ENCODE data around the gene LRFN3.

DNA sequence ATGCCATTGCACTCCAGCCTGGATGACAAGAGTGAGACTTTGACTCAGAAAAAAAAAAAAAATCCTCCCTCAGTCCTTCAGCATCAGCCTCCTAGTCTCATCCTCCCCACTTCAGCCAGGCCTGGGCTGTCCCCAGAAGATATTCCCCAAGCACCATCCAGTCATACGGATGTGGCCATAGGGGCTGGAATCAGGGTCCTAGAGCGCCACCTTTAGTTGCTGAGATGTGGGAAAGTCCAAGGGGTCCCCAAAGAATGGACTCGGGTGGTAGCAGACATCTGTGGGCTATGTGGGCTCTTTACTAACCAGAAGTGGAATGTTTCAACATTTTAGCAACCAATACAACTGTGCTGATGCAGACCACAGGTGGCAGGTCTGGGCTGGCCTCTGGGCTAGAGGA, 25.0 kb upstream of the LRFN3 start:
- TF ChIP-seq, protein P1, sequence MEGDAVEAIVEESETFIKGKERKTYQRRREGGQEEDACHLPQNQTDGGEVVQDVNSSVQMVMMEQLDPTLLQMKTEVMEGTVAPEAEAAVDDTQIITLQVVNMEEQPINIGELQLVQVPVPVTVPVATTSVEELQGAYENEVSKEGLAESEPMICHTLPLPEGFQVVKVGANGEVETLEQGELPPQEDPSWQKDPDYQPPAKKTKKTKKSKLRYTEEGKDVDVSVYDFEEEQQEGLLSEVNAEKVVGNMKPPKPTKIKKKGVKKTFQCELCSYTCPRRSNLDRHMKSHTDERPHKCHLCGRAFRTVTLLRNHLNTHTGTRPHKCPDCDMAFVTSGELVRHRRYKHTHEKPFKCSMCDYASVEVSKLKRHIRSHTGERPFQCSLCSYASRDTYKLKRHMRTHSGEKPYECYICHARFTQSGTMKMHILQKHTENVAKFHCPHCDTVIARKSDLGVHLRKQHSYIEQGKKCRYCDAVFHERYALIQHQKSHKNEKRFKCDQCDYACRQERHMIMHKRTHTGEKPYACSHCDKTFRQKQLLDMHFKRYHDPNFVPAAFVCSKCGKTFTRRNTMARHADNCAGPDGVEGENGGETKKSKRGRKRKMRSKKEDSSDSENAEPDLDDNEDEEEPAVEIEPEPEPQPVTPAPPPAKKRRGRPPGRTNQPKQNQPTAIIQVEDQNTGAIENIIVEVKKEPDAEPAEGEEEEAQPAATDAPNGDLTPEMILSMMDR (IDR thresholded peaks at IDR 0.05), result no peak
- TF ChIP-seq POLR2A (IDR thresholded peaks at IDR 0.05), result no peak

Measured in adrenal gland (tissue), 5 donors.